GM19023 (cell line): ENCODE results near the gene STAU1.
"Not testable (repeated sequence)": the region's sequence is repeated elsewhere in the genome, so short reads cannot be mapped to it uniquely, and the experiment has no call there.

Source experiments
- ATAC-seq: cut with Tn5 transposase; IDR thresholded peaks from one replicate; pipeline ENCODE4 v1.9.1; 2021; ENCODE audit warnings: mild to moderate bottlenecking, moderate library complexity; ENCODE audit not compliant: unreplicated experiment

The STAU1 gene

DNA sequence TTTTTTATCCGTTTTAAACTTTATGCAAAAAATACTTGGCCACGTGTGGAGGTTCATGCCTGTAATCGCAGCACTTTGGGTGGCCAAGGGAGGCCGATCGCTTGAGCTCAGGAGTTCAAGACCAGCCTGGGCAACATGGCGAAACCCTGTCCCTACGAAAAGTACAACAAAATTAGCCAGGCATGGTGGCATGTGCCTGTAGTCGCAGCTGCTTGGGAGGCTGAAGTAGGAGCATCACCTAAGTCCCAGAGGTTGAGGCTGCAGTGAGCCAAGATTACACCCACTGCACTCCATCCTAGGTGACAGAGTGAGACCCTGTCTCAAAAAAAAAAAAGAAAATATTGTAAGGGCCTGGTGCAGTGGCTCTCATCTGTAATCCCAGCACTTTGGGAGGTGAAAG is 97.0 kb downstream of the STAU1 start:
- no peak for ATAC-seq

DNA sequence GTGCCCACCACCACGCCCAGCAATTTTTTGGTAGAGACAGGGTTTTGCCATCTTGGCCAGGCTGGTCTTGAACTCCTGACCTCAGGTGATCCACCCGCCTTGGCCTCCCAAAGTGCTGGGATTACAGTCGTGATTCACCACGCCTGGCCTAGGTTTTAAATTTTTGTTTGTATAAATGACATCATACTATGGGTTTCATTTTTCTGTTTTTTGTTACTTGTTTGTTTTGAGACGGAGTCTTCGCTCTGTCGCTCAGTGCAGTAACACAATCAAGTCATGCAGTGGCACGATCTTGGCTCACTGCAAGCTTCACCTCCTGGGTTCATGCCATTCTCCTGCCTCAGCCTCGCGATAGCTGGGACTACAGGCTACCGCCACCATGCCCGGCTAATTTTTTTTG is 105.8 kb downstream of the STAU1 start:
- not testable (repeated sequence) for ATAC-seq

- no peak for ATAC-seq
Observed at GRCh38 chr20:49078310-49078709, 109.8 kb downstream of the STAU1 start.

DNA sequence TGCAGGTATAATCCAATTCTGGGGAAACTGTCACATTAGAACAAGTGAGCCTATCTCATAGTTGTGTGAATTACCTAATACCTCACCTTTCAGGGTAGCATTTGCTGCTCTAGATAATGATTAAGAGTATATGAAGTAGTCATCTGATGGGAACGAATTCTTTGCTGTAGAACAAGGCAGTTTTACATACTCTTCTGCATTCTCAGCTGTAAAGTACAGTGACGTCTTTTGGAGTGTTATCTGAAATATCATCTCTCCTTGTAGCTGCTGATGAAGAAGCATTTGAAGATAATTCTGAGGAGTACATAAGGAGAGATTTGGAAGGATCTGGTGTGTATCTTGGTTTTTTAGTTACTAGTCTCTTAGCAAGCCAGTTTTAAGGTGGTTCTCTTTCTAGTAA is 113.6 kb downstream of the STAU1 start:
- no peak for ATAC-seq
